NCI-H2227 (cell line): ENCODE measurements around the gene SAMD1.

Source experiments
- DNase-seq: peaks from one replicate; lab custom pipeline; 2025; ENCODE audit not compliant: unreplicated experiment; lab: John Stamatoyannopoulos, UW

SAMD1 gene

GRCh38 chr19:14089662-14090508 is 666 bp downstream of the SAMD1 start:
- peak; percentile 68 for DNase-seq

GRCh38 chr19:14089412-14089661 is 1.2 kb downstream of the SAMD1 start:
- peak; percentile 36 for DNase-seq

GRCh38 chr19:14088634-14089411 is 1.7 kb downstream of the SAMD1 start:
- no peak for DNase-seq

GRCh38 chr19:14086098-14086497 is 4.5 kb downstream of the SAMD1 start:
- no peak for DNase-seq

- no peak for DNase-seq
Observed at GRCh38 chr19:14085309-14085995, 5.1 kb downstream of the SAMD1 start, which contains the start of gene C19orf67. TSS of gene C19orf67 (minus strand) at chr19:14085783. CDS start at chr19:14085627, 156 bp downstream.

- no peak for DNase-seq
Observed at GRCh38 chr19:14082675-14082960, 7.9 kb downstream of the SAMD1 start.

GRCh38 chr19:14081797-14082674 is 8.5 kb downstream of the SAMD1 start:
- peak; percentile 29 for DNase-seq

- DNase-seq = peak; percentile 98
Observed at GRCh38 chr19:14080887-14081796, 9.4 kb downstream of the SAMD1 start.

GRCh38 chr19:14078411-14078810 is 12.1 kb downstream of the SAMD1 start:
- no peak for DNase-seq

GRCh38 chr19:14073925-14074838 is 16.4 kb downstream of the SAMD1 start:
- peak; percentile 35 for DNase-seq

GRCh38 chr19:14073261-14073924 is 17.2 kb downstream of the SAMD1 start:
- peak; percentile 86 for DNase-seq

- peak; percentile 50 for DNase-seq
Observed at GRCh38 chr19:14072535-14073260, 17.9 kb downstream of the SAMD1 start, which contains the start of gene MISP3. TSS of gene MISP3 (plus strand) at chr19:14072786. CDS start at chr19:14073310, 524 bp downstream.

- DNase-seq = no peak
Observed at GRCh38 chr19:14070268-14071050, 20.1 kb downstream of the SAMD1 start.

GRCh38 chr19:14066134-14066533 is 24.4 kb downstream of the SAMD1 start:
- DNase-seq = no peak

- DNase-seq = no peak
Observed at GRCh38 chr19:14063105-14063504, 27.4 kb downstream of the SAMD1 start.

- DNase-seq = no peak
Observed at GRCh38 chr19:14062558-14062855, 28.0 kb downstream of the SAMD1 start.
